Epithelial cell of proximal tubule (primary cell): ENCODE results near the gene FBXO46. TPM values are rescaled to one million over a fixed set of nuclear protein-coding genes. Genes with fewer than 3 reads are reported as not detected.

Source experiments
- DNase-seq: peaks from one replicate; pipeline ENCODE4 v3.0.0-alpha.2; 2011; ENCODE audit warnings: low read depth
- H3K4me3 ChIP-seq: 2 replicates; pipeline ENCODE4 v1.5.1; 2011; ENCODE audit warnings: low read depth, mild to moderate bottlenecking, low read length
- total RNA-seq: library from RNA; depleted of rRNA; stranded (reverse); fragments of >200 nt; gene quantifications from 2 replicates; pipeline ENCODE4 v1.2.3, GENCODE V29; 2015
- TF ChIP-seq, protein P1 (sequence below): conservative IDR thresholded peaks from 2 replicates; pipeline ENCODE4 v1.5.1; 2012; ENCODE audit warnings: low read depth, mild to moderate bottlenecking, low read length

Gene FBXO46
- total RNA-seq, 1 donor from 2014 or later, result 6.6 TPM

GRCh38 chr19:45711851-45712698 lies 18.6 kb downstream of the FBXO46 start:
- H3K4me3 ChIP-seq, result no peak overlapping the region
- TF ChIP-seq, protein P1, sequence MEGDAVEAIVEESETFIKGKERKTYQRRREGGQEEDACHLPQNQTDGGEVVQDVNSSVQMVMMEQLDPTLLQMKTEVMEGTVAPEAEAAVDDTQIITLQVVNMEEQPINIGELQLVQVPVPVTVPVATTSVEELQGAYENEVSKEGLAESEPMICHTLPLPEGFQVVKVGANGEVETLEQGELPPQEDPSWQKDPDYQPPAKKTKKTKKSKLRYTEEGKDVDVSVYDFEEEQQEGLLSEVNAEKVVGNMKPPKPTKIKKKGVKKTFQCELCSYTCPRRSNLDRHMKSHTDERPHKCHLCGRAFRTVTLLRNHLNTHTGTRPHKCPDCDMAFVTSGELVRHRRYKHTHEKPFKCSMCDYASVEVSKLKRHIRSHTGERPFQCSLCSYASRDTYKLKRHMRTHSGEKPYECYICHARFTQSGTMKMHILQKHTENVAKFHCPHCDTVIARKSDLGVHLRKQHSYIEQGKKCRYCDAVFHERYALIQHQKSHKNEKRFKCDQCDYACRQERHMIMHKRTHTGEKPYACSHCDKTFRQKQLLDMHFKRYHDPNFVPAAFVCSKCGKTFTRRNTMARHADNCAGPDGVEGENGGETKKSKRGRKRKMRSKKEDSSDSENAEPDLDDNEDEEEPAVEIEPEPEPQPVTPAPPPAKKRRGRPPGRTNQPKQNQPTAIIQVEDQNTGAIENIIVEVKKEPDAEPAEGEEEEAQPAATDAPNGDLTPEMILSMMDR, result no peak
- no peak for DNase-seq

- no peak for DNase-seq
- H3K4me3 ChIP-seq, result no peak overlapping the region
- TF ChIP-seq, protein P1, result no peak
Observed at GRCh38 chr19:45710356-45711130, 20.2 kb downstream of the FBXO46 start.

GRCh38 chr19:45705710-45706415 lies 24.8 kb downstream of the FBXO46 start:
- TF ChIP-seq, protein P1, result no peak
- DNase-seq, result no peak
- no peak overlapping the region for H3K4me3 ChIP-seq

DNA sequence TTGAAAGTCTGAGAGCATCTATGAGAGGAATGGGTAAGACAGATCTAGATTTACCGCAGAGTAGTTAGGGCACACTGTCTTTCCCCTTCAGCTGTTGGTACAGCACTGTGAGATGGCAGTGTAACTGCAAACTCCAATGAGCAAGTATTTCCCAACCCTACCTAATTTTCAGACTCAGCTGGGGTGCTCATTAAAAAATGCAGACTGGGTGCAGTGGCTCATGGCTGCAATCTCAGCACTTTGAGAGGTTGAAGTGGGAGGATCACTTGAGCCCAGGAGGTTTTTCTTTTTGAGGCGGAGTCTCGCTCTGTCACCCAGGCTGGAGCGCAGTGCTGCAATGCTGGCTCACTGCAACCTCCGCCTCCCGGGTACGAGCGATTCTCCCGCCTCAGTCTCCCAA lies 25.6 kb downstream of the FBXO46 start:
- DNase-seq, result no peak

DNA sequence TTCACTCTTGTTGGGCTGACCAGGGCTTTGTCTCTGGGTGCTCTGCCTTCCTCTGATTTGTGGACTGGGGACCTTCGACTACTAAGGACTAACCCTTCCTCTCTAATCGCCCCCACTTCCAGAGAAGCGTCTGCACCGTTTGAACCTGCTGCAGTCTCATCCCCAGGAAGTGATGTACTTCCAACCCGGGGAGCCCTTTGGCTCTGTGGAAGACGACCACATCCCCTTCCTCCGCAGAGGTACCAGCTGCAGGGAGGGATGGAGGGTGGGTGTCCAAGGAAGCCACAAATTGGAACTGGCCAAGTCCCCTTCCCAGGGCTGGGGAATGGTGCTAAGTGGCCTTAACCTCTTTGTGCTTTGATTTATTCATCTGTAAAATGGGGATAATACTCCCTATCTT lies 29.0 kb downstream of the FBXO46 start:
- no peak overlapping the region for H3K4me3 ChIP-seq
- DNase-seq, result no peak
- TF ChIP-seq, protein P1, result no peak

More for the DNA sequence above, 25.6 kb downstream of the FBXO46 start:
- no peak overlapping the region for H3K4me3 ChIP-seq
- TF ChIP-seq, protein P1, result no peak

GRCh38 chr19:45693106-45693788 lies 37.4 kb downstream of the FBXO46 start:
- peak overlapping the region; percentile 65 for H3K4me3 ChIP-seq
- TF ChIP-seq, protein P1, result peak; percentile 94
- no peak for DNase-seq
